Epithelial cell of proximal tubule (primary cell): Measurements from ENCODE around the gene IPCEF1. TPM values are rescaled to one million over a fixed set of nuclear protein-coding genes. Genes with fewer than 3 reads are reported as not detected.
"Not testable (repeated sequence)": the region's sequence is repeated elsewhere in the genome, so short reads cannot be mapped to it uniquely, and the experiment has no call there.

Source experiments
- DNase-seq: peaks from one replicate; pipeline ENCODE4 v3.0.0-alpha.2; 2011; ENCODE audit warnings: low read depth
- H3K4me3 ChIP-seq: 2 replicates; pipeline ENCODE4 v1.5.1; 2011; ENCODE audit warnings: low read depth, mild to moderate bottlenecking, low read length
- CTCF ChIP-seq: conservative IDR thresholded peaks from 2 replicates; pipeline ENCODE4 v1.5.1; 2012; ENCODE audit warnings: low read depth, mild to moderate bottlenecking, low read length
- total RNA-seq: library from RNA; depleted of rRNA; stranded (reverse); fragments of >200 nt; gene quantifications from 2 replicates; pipeline ENCODE4 v1.2.3, GENCODE V29; 2015

Gene IPCEF1
- total RNA-seq, 1 donor from 2014 or later: 0.63 TPM

GRCh38 chr6:154307696-154308425 is 48.7 kb downstream of the IPCEF1 start:
- TF ChIP-seq CTCF: no peak
- H3K4me3 ChIP-seq: no peak overlapping the region
- no peak for DNase-seq

GRCh38 chr6:154307147-154307546 is 49.5 kb downstream of the IPCEF1 start:
- not testable (repeated sequence) for H3K4me3 ChIP-seq, DNase-seq

GRCh38 chr6:154306696-154307095 is 49.9 kb downstream of the IPCEF1 start:
- H3K4me3 ChIP-seq: no peak overlapping the region
- no peak for DNase-seq
- TF ChIP-seq CTCF: no peak

- no peak for DNase-seq
- no peak for TF ChIP-seq CTCF
- H3K4me3 ChIP-seq: no peak overlapping the region
Observed at GRCh38 chr6:154304191-154304590, 52.4 kb downstream of the IPCEF1 start.

- DNase-seq, H3K4me3 ChIP-seq: not testable (repeated sequence)
Observed at GRCh38 chr6:154303642-154304041, 53.0 kb downstream of the IPCEF1 start.

GRCh38 chr6:154301839-154302752 is 54.5 kb downstream of the IPCEF1 start:
- DNase-seq: no peak

GRCh38 chr6:154301086-154301625 is 55.4 kb downstream of the IPCEF1 start:
- no peak for DNase-seq
- no peak for TF ChIP-seq CTCF

More at GRCh38 chr6:154301839-154302752, 54.5 kb downstream of the IPCEF1 start:
- TF ChIP-seq CTCF: no peak
- H3K4me3 ChIP-seq: no peak overlapping the region

More at GRCh38 chr6:154301086-154301625, 55.4 kb downstream of the IPCEF1 start:
- no peak overlapping the region for H3K4me3 ChIP-seq
